BE2C (cell line): Measurements from ENCODE around the gene CLDN1.

Experiments used
- DNase-seq: peaks from one replicate; pipeline ENCODE4 v3.0.0-alpha.2; 2020
- H3K27me3 ChIP-seq: fragments of 250-450 bp; sonication (Bioruptor Pico); 2 replicates; pipeline ENCODE4 v1.5.1; 2020; ENCODE audit warnings: mild to moderate bottlenecking
- H3K36me3 ChIP-seq: fragments of 250-450 bp; sonication (Bioruptor Pico); 2 replicates; pipeline ENCODE4 v1.5.1; 2020; ENCODE audit warnings: mild to moderate bottlenecking
- H3K4me1 ChIP-seq: fragments of 250-450 bp; sonication (Bioruptor Pico); 2 replicates; pipeline ENCODE4 v1.5.1; 2020
- H3K4me3 ChIP-seq: 2 replicates; pipeline ENCODE4 v1.5.1; 2011; ENCODE audit warnings: low read depth, low read length
- H3K9me3 ChIP-seq: fragments of 250-450 bp; sonication (Bioruptor Pico); 2 replicates; pipeline ENCODE4 v1.5.1; 2020
- CTCF ChIP-seq: IDR thresholded peaks from 2 replicates; pipeline ENCODE4 v1.5.1; 2012; ENCODE audit warnings: mild to moderate bottlenecking, low read depth, low read length

The CLDN1 gene

GRCh38 chr3:190340071-190340470 is 17.8 kb upstream of the CLDN1 start:
- Histone ChIP-seq H3K27me3 (no peaks in the 10 kb centered on the region), H3K4me1 (no peaks in the 10 kb centered on the region), H3K36me3 (no peaks in the 10 kb centered on the region), H3K9me3 (no peaks in the 10 kb centered on the region), H3K4me3 (no peak overlapping the region)
- no peak for TF ChIP-seq CTCF
- no peak for DNase-seq

- Histone ChIP-seq H3K9me3 (no peaks in the 10 kb centered on the region), H3K27me3 (no peaks in the 10 kb centered on the region), H3K4me3 (no peak overlapping the region), H3K4me1 (no peaks in the 10 kb centered on the region), H3K36me3 (no peaks in the 10 kb centered on the region)
- no peak for DNase-seq
- TF ChIP-seq CTCF, result no peak
Observed at GRCh38 chr3:190339130-190339529, 16.9 kb upstream of the CLDN1 start.

GRCh38 chr3:190338717-190339116 is 16.5 kb upstream of the CLDN1 start:
- DNase-seq, result no peak
- Histone ChIP-seq H3K27me3 (no peaks in the 10 kb centered on the region), H3K4me3 (no peak overlapping the region), H3K4me1 (no peaks in the 10 kb centered on the region), H3K9me3 (no peaks in the 10 kb centered on the region), H3K36me3 (no peaks in the 10 kb centered on the region)
- no peak for TF ChIP-seq CTCF

- H3K4me1 ChIP-seq, result no peaks in the 10 kb centered on the region
- no peaks in the 10 kb centered on the region for H3K27me3 ChIP-seq
- no peak for DNase-seq
- H3K36me3 ChIP-seq, result no peaks in the 10 kb centered on the region
- H3K4me3 ChIP-seq, result no peak overlapping the region
- no peak for TF ChIP-seq CTCF
- no peaks in the 10 kb centered on the region for H3K9me3 ChIP-seq
Observed at GRCh38 chr3:190337301-190337700, 15.1 kb upstream of the CLDN1 start.

- Histone ChIP-seq H3K4me1 (no peaks in the 10 kb centered on the region), H3K9me3 (no peaks in the 10 kb centered on the region), H3K36me3 (no peaks in the 10 kb centered on the region), H3K4me3 (no peak overlapping the region), H3K27me3 (no peaks in the 10 kb centered on the region)
- TF ChIP-seq CTCF, result no peak
- DNase-seq, result no peak
Observed at GRCh38 chr3:190336516-190337189, 14.4 kb upstream of the CLDN1 start.

GRCh38 chr3:190333961-190334360 is 11.7 kb upstream of the CLDN1 start:
- no peak for TF ChIP-seq CTCF

More at GRCh38 chr3:190333961-190334360, 11.7 kb upstream of the CLDN1 start:
- no peaks in the 10 kb centered on the region for H3K36me3 ChIP-seq
- H3K4me3 ChIP-seq, result no peak overlapping the region
- DNase-seq, result no peak
- no peaks in the 10 kb centered on the region for H3K4me1 ChIP-seq
- H3K9me3 ChIP-seq, result no peaks in the 10 kb centered on the region
- H3K27me3 ChIP-seq, result no peaks in the 10 kb centered on the region
